ENCODE data around the gene FSCN2.

Gene FSCN2

DNA sequence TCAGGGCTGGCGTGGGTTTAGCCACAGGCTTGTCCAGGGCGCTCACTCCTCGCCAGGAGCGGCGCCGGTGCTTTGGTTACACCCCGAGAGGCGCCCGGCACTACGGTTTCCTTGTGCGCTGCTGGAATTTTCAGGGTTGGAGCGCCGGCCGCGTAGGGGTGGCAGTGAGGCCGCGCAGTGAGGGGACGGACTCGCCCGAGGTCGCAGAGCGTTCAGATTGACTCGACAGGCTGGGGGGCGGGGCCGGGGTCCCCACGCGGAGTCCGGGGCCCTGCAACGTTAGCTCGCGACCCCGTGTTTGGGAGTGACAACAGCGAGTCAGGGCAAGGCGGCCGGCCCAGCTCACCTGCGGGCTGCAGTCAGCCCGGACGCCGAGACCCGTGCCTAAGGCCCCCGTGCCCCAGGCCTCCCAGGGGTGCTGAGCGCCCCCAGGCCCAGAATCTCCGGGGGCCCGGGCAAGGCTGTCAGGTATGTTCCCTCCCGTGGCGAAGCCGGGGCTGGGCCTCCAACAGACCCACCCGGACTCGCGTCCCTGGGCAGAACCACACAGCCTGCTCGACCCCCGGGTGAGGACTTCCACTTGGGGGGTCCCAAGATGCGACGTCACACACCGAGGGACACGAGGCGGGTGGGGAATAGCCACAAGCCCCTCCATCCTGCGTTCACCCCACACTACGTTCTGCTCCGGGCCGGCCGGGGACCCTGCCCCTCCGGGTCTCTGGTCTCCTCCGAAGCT, 14.3 kb upstream of the FSCN2 start:
- DNase-seq: peak; percentile 61 to 81

- no peak for DNase-seq
Observed at GRCh38 chr17:81514489-81514738, 13.8 kb upstream of the FSCN2 start.

GRCh38 chr17:81514739-81515529, 13.2 kb upstream of the FSCN2 start:
- DNase-seq: peak; percentile 78 to 89

DNA sequence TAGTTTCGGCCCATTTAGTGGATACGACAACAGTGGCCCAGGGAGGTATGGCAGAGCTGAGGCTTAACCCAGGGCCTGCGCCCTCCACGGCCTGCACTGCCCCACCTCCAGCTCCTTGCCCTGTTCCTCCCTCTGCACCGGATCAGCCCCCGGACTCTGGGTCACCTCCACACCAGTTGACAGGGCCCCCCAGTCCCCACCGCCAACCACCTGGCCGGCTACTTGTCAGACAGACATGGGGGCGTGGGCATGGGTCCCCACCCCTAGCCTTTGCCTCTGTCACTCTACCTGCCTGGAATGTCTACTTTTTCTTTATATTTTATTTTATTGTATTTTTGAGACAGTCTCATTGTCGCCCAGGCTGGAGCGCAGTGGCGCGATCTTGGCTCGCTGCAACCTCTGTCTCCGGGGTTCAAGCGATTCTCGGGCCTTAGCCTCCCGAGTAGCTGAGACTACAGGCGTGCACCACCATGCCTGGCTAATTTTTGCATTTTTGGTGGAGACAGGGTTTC, 12.6 kb upstream of the FSCN2 start:
- DNase-seq: no peak

DNA sequence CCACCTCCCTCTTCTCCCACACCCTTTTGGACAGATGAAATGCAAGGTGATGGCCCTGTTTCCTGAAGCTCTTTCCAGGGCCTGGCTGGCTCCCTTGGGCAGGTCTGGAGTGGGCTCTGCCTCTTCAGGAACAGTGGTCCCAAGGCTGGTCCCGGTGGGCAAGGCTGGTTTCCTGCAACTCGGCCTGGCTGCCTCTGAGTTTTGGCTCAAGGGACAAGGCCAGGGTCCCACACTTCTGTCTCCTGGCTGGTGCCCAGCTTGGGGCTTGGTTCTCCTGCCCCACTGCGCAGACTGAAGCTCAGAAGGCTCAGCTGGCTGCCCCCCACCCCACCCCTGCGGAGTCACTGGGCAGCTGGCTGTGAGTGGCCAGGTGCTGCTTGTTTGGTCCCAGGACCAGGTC, 11.7 kb upstream of the FSCN2 start:
- DNase-seq: no peak

DNA sequence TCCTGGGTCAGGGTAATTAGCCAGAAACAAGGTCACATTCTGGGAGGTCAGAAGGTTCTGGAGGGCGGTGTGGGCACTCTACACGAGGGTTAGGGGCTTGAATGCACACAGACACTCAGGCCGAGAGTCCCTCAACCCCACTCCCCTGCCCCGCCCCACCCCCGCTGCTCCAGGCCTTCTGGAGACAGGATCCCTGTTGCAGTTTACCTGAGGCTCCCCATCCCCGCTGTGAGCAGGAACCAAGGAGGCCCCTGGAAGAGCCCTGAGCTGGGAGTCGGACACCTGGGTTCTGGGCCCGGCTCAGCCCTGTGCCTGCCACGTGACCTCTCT, 11.2 kb upstream of the FSCN2 start:
- DNase-seq: no peak

GRCh38 chr17:81517339-81518112, 10.7 kb upstream of the FSCN2 start:
- DNase-seq: no peak

GRCh38 chr17:81518113-81518784, 9.9 kb upstream of the FSCN2 start:
- peak; percentile 40 to 79 for DNase-seq

- DNase-seq: peak in 1 of 2 experiments; percentile 52
Observed at GRCh38 chr17:81518785-81519283, 9.3 kb upstream of the FSCN2 start.

- DNase-seq: peak; percentile 69 to 80
Observed at GRCh38 chr17:81519284-81520020, 8.7 kb upstream of the FSCN2 start.

GRCh38 chr17:81520021-81520901, 7.9 kb upstream of the FSCN2 start:
- DNase-seq: no peak

DNA sequence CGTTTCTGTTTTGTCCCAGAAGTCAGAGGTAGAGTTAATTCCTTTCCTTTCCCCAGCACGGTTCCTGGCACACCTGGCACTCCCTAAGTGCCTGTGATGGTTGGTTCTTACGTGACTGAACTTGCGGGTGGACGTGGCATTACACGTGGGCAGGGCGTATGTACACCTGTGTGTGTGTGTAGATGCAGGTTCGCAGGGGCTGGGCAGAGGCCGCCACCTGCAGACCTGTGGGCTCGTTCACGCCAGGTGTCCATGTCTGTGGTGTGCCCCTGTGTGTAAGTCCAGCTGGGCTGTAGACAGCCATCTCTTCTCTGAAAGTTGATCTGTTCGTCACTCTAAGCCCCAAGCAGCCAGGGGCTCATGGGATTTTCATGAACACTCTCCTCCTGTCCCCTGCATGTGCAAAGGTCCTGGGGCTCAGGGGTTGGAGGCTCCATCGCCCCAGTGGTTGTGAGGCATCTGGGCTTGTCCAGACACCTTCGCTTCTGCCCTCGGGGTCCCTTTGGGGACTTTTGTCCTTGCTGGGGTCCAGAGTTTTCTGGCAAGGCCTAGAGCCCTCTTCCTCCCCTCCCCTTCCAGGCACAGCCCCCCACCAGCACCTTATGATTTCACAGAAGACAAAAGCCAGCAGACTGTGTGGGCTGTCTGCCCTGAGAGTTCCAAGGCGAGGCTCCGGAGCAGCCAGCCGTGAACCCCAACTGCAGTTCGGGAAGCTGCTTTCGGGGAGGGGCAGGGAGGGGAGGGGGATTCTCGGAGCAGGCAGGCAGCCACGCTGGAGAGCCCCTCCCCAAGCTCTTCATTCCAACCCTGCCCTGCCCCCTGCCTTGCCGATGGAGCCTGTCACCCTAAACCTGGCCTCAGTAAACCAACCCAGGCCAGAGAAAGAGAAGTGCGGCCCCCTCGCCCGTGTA, 5.4 kb upstream of the FSCN2 start:
- no peak for DNase-seq

DNA sequence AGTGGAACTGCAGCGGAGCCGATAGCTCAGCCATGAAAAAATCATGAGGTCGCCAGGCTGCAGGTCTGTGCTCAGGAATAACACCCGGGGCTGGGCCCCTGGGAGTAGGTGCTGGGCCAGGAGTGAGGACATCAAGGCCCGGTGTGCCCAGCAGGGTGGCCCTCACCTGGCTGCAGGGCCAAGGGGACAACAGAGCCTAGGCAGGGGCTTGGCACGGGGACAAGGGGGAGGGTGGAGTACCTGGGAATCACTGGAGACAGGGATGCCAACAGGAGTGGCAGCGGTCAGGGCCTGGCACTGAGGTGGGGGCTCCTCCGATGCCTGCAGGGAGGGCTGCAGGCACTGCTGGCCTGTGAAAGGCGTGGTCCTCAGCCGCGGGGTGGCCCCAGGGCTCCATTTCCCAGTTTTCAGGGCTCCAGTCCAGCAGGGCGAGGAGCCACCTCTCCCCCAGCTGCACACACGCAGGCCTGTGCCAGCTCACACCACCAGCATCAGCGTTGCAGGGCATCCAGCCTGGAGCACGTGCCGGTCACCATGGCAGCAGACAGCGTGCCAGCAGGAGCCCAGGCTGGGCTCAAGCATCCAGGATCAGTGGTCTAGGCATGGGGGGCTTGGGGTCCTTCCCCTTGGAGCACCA, 4.7 kb upstream of the FSCN2 start:
- DNase-seq: peak; percentile 66 to 88

DNA sequence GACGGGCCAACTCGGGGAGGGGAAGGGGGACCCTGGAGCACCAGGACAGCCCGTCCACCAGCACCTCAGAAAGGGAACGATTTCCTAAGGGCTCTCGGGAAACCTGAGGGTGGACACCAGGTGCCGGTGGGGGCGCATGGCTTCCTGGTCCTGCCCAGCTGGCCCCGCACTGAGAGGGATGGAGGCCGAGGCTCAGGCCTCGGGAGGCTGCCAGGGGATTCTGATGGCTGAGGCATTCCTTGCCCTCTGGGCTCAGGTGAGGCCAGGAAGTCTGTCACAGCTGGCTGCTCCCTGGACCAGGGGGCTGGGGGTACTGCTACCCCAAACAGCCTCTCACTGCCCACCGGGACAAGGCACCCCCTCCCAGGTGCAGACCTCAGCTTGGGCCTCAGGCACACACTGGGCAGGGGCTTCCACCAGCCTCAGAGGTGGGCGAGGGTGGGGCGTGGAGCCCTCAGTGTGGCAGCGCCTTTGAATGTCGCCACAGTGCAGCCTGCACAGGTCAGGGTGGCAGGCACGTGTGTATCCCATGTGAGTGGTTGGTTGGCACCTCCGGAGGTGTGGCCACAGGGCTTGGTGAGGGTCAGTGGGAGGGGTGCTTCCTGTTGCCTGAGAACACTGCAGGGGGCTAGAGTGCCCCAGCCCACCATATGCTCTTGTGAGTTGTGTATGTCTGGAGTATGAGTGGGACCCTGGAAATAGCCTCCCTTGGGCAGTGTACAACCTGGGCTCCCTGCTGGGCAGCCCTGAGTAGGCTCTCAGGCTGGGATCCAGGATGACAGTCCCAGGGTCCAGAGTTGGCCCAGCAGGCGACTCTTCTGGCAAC, 3.9 kb upstream of the FSCN2 start:
- DNase-seq: no peak

GRCh38 chr17:81524865-81525159, 3.4 kb upstream of the FSCN2 start:
- DNase-seq: no peak

GRCh38 chr17:81526662-81527571, 1.3 kb upstream of the FSCN2 start:
- no peak for DNase-seq

- no peak for DNase-seq
Observed at GRCh38 chr17:81528384-81528650, 140 bp downstream of the FSCN2 start.
